ENCODE results near the gene LHFPL6. TPM values are rescaled to one million over a fixed set of nuclear protein-coding genes. Genes with fewer than 3 reads are reported as not detected.

Gene LHFPL6
- total RNA-seq, 1 donor from 2014 or later, result 174 TPM

- no peak for TF ChIP-seq CTCF (IDR thresholded peaks at IDR 0.05)
- peak overlapping the region; percentile 61 for H3K27ac Mint-ChIP-seq (ENCODE audit: unreplicated experiment)
- peaks cover 57% of the 10 kb centered on the region for H3K4me1 Mint-ChIP-seq (ENCODE audit: unreplicated experiment)
Observed at GRCh38 chr13:39567569-39567968, 35.4 kb downstream of the LHFPL6 start.

GRCh38 chr13:39566216-39566869 lies 36.6 kb downstream of the LHFPL6 start:
- no peaks in the 10 kb centered on the region for H3K36me3 Mint-ChIP-seq (ENCODE audit: unreplicated experiment)
- no peaks in the 10 kb centered on the region for H3K9me3 Mint-ChIP-seq (ENCODE audit: unreplicated experiment)
- H3K27me3 Mint-ChIP-seq (ENCODE audit: unreplicated experiment), result no peaks in the 10 kb centered on the region
- no peak for TF ChIP-seq CTCF (IDR thresholded peaks at IDR 0.05)
- H3K4me1 Mint-ChIP-seq (ENCODE audit: unreplicated experiment), result peaks cover 63% of the 10 kb centered on the region
- no peak overlapping the region for H3K4me3 Mint-ChIP-seq (ENCODE audit: unreplicated experiment)
- H3K27ac Mint-ChIP-seq (ENCODE audit: unreplicated experiment), result peak overlapping the region; percentile 92
- no peak for DNase-seq (ENCODE audit: extremely low spot score, unreplicated experiment)

More at GRCh38 chr13:39567569-39567968, 35.4 kb downstream of the LHFPL6 start:
- H3K4me3 Mint-ChIP-seq (ENCODE audit: unreplicated experiment), result no peak overlapping the region
- no peak for DNase-seq (ENCODE audit: extremely low spot score, unreplicated experiment)
- no peaks in the 10 kb centered on the region for H3K9me3 Mint-ChIP-seq (ENCODE audit: unreplicated experiment)
- no peaks in the 10 kb centered on the region for H3K27me3 Mint-ChIP-seq (ENCODE audit: unreplicated experiment)
- peaks cover 3% of the 10 kb centered on the region for H3K36me3 Mint-ChIP-seq (ENCODE audit: unreplicated experiment)

- Mint-ChIP-seq H3K36me3 (ENCODE audit: unreplicated experiment) (no peaks in the 10 kb centered on the region), H3K4me3 (ENCODE audit: unreplicated experiment) (peak overlapping the region; percentile 63), H3K27me3 (ENCODE audit: unreplicated experiment) (no peaks in the 10 kb centered on the region), H3K4me1 (ENCODE audit: unreplicated experiment) (peaks cover 65% of the 10 kb centered on the region), H3K9me3 (ENCODE audit: unreplicated experiment) (no peaks in the 10 kb centered on the region), H3K27ac (ENCODE audit: unreplicated experiment) (peak overlapping the region; percentile 92)
- DNase-seq (ENCODE audit: extremely low spot score, unreplicated experiment), result no peak
- TF ChIP-seq CTCF (IDR thresholded peaks at IDR 0.05), result no peak
Observed at GRCh38 chr13:39565036-39565949, 37.7 kb downstream of the LHFPL6 start.

- Mint-ChIP-seq H3K27me3 (ENCODE audit: unreplicated experiment) (no peaks in the 10 kb centered on the region), H3K4me1 (ENCODE audit: unreplicated experiment) (peaks cover 67% of the 10 kb centered on the region), H3K4me3 (ENCODE audit: unreplicated experiment) (no peak overlapping the region), H3K27ac (ENCODE audit: unreplicated experiment) (peak overlapping the region; percentile 36), H3K36me3 (ENCODE audit: unreplicated experiment) (peaks cover 1% of the 10 kb centered on the region), H3K9me3 (ENCODE audit: unreplicated experiment) (no peaks in the 10 kb centered on the region)
- TF ChIP-seq CTCF (IDR thresholded peaks at IDR 0.05), result no peak
- DNase-seq (ENCODE audit: extremely low spot score, unreplicated experiment), result no peak
Observed at GRCh38 chr13:39563470-39563735, 39.6 kb downstream of the LHFPL6 start.

GRCh38 chr13:39561971-39562370 lies 41.0 kb downstream of the LHFPL6 start:
- TF ChIP-seq CTCF (IDR thresholded peaks at IDR 0.05), result no peak
- Mint-ChIP-seq H3K27ac (ENCODE audit: unreplicated experiment) (no peak overlapping the region), H3K36me3 (ENCODE audit: unreplicated experiment) (peaks cover 10% of the 10 kb centered on the region), H3K9me3 (ENCODE audit: unreplicated experiment) (no peaks in the 10 kb centered on the region), H3K27me3 (ENCODE audit: unreplicated experiment) (no peaks in the 10 kb centered on the region), H3K4me1 (ENCODE audit: unreplicated experiment) (peaks cover 54% of the 10 kb centered on the region), H3K4me3 (ENCODE audit: unreplicated experiment) (no peak overlapping the region)
- DNase-seq (ENCODE audit: extremely low spot score, unreplicated experiment), result no peak

Data from osteocyte (in vitro differentiated cells).